BLaER1 treated with 17β-estradiol and CSF1 and Interleukin-3, amounts not matched to agents 10 nM and 100 nM (cell line): ENCODE data around the gene CDC42SE2.
"Not testable (repeated sequence)": the region's sequence is repeated elsewhere in the genome, so short reads cannot be mapped to it uniquely, and the experiment has no call there.

Experiments used
- H3K27ac ChIP-seq, 11 experiments: shearing (Covaris generic); formaldehyde crosslinking; 2 replicates each; pipeline ENCODE4 v1.8.1; 2022
- H3K27me3 ChIP-seq, 11 experiments: shearing (Covaris generic); formaldehyde crosslinking; 2 replicates each; pipeline ENCODE4 v1.8.1; 2022
- H3K36me3 ChIP-seq, 11 experiments: shearing (Covaris generic); formaldehyde crosslinking; 2 replicates each; pipeline ENCODE4 v1.8.1; 2022
- H3K4me1 ChIP-seq, 10 experiments: shearing (Covaris generic); formaldehyde crosslinking; 2 replicates each; pipeline ENCODE4 v1.8.1; 2022
- H3K4me2 ChIP-seq, 11 experiments: shearing (Covaris generic); formaldehyde crosslinking; 2 replicates each; pipeline ENCODE4 v1.8.1; 2022
- H3K4me3 ChIP-seq, 10 experiments: shearing (Covaris generic); formaldehyde crosslinking; 2 replicates each; pipeline ENCODE4 v1.8.1; 2022
- H3K9ac ChIP-seq, 11 experiments: shearing (Covaris generic); formaldehyde crosslinking; 2 replicates each; pipeline ENCODE4 v1.8.1; 2022
- H3K9me3 ChIP-seq, 11 experiments: shearing (Covaris generic); formaldehyde crosslinking; replicated peaks in 1 of 11; 2 replicates each; pipeline ENCODE4 v1.8.1; 2022
- H4K20me1 ChIP-seq, 11 experiments: shearing (Covaris generic); formaldehyde crosslinking; 2 replicates each; pipeline ENCODE4 v1.8.1; 2022
- Cebpa-rat ChIP-seq, 11 experiments: shearing (Covaris generic); IDR thresholded peaks; 2 replicates each; pipeline ENCODE4 v1.8.1; 2022

Gene CDC42SE2

DNA sequence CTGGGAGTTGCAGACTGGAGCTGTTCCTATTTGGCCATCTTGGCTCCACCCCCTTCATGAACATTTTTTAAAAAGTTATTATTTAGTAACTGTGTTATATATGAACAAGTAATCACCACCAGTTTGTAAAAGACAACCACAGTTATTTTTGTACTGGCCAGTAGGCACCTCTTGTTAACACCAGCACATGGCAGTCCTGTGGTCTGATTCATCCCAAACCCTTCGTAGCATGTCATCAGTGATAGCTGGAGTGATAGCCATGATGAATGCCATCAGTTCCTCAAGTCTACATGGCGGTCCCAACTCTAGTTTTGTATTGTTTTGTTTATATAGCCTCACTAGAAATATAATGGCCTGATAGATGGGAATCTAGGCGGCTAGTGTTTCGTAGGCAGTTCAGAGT lies 74.2 kb downstream of the CDC42SE2 start:
- Histone ChIP-seq H3K4me3 (peak overlapping the region in 7 of 10 experiments; percentile 42 to 61 (median 45); a peak in 7 of 20 replicates), H3K4me2 (peak overlapping the region in 8 of 11 experiments; percentile 42 to 87 (median 51); a peak in 10 of 22 replicates), H3K4me1 (peaks cover 0 to 13% (median 7%) of the 10 kb centered on the region in 10 experiments; a peak in 12 of 20 replicates), H3K9ac (no peak overlapping the region), H4K20me1 (peaks cover 0 to 43% (median 0%) of the 10 kb centered on the region in 11 experiments; a peak in 6 of 22 replicates), H3K9me3 (peaks cover 18 to 87% (median 80%) of the 10 kb centered on the region in 11 experiments; a peak in 21 of 22 replicates), H3K36me3 (peaks cover 12 to 65% (median 60%) of the 10 kb centered on the region in 11 experiments), H3K27ac (peak overlapping the region in 1 of 11 experiments; percentile 41; a peak in 3 of 22 replicates), H3K27me3 (no peaks in the 10 kb centered on the region)
- TF ChIP-seq Cebpa-rat (IDR thresholded peaks at IDR 0.05) = no peak

GRCh38 chr5:131344288-131344687 lies 80.4 kb downstream of the CDC42SE2 start:
- Histone ChIP-seq H4K20me1 (peaks cover 0 to 24% (median 0%) of the 10 kb centered on the region in 11 experiments; a peak in 3 of 22 replicates), H3K9me3 (peaks cover 14 to 85% (median 73%) of the 10 kb centered on the region in 11 experiments), H3K36me3 (peaks cover 22 to 65% (median 60%) of the 10 kb centered on the region in 11 experiments)
- not testable (repeated sequence) for H3K27me3 ChIP-seq, H3K4me3 ChIP-seq, H3K9ac ChIP-seq, H3K4me2 ChIP-seq, H3K27ac ChIP-seq, H3K4me1 ChIP-seq

DNA sequence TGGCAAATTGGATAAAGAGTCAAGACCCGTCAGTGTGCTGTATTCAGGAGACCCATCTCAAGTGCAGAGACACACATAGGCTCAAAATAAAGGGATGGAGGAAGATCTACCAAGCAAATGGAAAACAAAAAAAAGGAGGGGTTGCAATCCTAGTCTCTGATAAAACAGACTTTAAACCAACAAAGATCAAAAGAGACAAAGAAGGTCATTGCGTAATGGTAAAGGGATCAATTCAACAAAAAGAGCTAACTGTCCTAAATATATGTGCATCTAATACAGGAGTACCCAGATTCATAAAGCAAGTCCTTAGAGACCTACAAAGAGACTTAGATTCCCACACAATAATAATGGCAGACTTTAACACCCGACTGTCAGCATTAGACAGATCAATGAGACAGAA lies 82.4 kb downstream of the CDC42SE2 start:
- H3K27me3 ChIP-seq, H3K4me1 ChIP-seq, H3K27ac ChIP-seq, H3K9ac ChIP-seq, H3K4me3 ChIP-seq, H3K4me2 ChIP-seq: not testable (repeated sequence)
- peaks cover 0 to 15% (median 0%) of the 10 kb centered on the region in 11 experiments; a peak in 7 of 22 replicates for H4K20me1 ChIP-seq
- peaks cover 14 to 66% (median 54%) of the 10 kb centered on the region in 11 experiments for H3K9me3 ChIP-seq
- H3K36me3 ChIP-seq = peaks cover 25 to 52% (median 45%) of the 10 kb centered on the region in 11 experiments

GRCh38 chr5:131353991-131354390 lies 90.1 kb downstream of the CDC42SE2 start:
- H3K36me3 ChIP-seq = peaks cover 3 to 44% (median 24%) of the 10 kb centered on the region in 11 experiments; a peak in 20 of 22 replicates
- H3K4me1 ChIP-seq = peaks cover 0 to 36% (median 3%) of the 10 kb centered on the region in 10 experiments; a peak in 9 of 20 replicates
- TF ChIP-seq Cebpa-rat (IDR thresholded peaks at IDR 0.05) = peak in 3 of 11 experiments; percentile 14 to 55 (median 19); a peak in 2 of 22 replicates
- H4K20me1 ChIP-seq = peaks cover 15 to 82% (median 45%) of the 10 kb centered on the region in 11 experiments; a peak in 19 of 22 replicates
- H3K4me2 ChIP-seq = no peak overlapping the region
- H3K27ac ChIP-seq = no peak overlapping the region
- H3K9ac ChIP-seq = no peak overlapping the region
- no peaks in the 10 kb centered on the region for H3K27me3 ChIP-seq
- H3K9me3 ChIP-seq = no peaks in the 10 kb centered on the region; a peak in 1 of 22 replicates
- no peak overlapping the region for H3K4me3 ChIP-seq

DNA sequence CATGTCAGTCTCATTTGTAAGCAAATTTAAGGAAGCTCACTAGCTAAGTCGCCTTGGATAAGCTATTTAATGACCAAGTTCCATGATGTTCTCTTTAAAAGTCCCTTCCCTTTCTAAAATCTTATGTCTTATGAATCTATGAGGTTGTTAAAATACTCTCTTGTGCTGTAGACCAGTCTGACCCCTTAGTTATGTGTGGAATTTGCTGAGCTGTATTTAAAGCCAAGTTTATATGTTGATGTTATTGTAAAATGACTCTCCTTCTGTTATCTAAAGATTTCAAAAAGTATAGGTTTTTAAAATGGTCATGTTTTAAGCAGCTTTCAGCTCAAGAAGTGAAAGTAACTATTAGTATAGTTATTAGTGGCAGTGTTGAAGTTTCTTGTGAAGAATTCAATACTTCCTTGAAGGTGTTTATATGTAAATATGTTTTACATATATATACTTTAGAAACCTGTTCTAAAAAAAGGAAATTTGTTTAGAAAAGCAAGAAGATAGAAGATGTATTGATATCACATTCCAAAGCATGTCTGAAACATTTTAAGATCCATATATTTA lies 92.2 kb downstream of the CDC42SE2 start:
- Histone ChIP-seq H3K4me3 (no peak overlapping the region), H3K9ac (no peak overlapping the region), H4K20me1 (peaks cover 15 to 83% (median 42%) of the 10 kb centered on the region in 11 experiments; a peak in 19 of 22 replicates), H3K4me2 (peak overlapping the region in 2 of 11 experiments; percentile 19 to 24; a peak in 1 of 22 replicates), H3K4me1 (peaks cover 0 to 36% (median 3%) of the 10 kb centered on the region in 10 experiments; a peak in 9 of 20 replicates), H3K27ac (no peak overlapping the region), H3K9me3 (no peaks in the 10 kb centered on the region), H3K36me3 (peaks cover 21 to 60% (median 40%) of the 10 kb centered on the region in 11 experiments), H3K27me3 (no peaks in the 10 kb centered on the region)
- TF ChIP-seq Cebpa-rat (IDR thresholded peaks at IDR 0.05) = no peak

- H3K27ac ChIP-seq = no peak overlapping the region
Measured at GRCh38 chr5:131356619-131357018, 92.8 kb downstream of the CDC42SE2 start.

DNA sequence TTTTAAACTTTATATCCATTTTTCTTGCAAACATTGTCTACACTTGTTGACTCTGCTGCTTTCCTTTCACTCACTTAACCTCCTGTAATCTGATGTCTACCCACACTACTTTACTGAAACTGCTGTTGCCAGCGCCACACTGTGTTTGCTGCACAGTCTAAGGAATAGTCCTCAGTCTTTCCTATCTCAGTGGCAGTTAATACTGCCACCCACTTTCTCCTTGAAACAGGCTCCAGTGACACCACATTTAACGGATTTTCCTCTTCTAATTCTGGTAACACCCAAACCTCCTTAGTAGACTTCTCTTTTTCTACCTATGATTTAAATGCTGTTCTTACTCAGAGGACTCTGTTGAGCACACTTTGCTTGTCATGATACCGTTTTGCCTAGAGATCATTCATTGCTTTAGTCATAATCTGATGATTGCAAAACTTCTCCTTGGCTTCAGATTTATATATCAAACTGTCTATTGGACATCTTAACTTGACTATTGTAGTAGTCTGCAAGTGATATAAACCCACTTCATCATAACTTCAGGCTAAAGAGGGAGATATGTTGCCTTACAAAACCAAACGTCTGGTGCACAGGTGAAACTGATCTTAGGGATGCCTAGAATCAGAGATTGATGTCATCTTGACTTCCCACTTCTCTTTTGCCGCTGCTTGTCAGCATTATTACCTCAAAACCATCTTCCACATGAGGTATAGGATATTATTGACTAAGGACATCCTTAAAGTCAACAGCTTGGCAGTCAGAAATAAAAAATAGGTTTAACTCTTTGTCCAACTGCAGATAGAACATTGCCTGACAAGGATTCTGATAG lies 94.1 kb downstream of the CDC42SE2 start:
- no peak overlapping the region for H3K4me3 ChIP-seq
- TF ChIP-seq Cebpa-rat (IDR thresholded peaks at IDR 0.05) = no peak
- H4K20me1 ChIP-seq = peaks cover 23 to 80% (median 55%) of the 10 kb centered on the region in 11 experiments; a peak in 19 of 22 replicates
- peaks cover 38 to 69% (median 51%) of the 10 kb centered on the region in 11 experiments for H3K36me3 ChIP-seq
- H3K4me2 ChIP-seq = peak overlapping the region in 5 of 11 experiments; percentile 12 to 34 (median 30); a peak in 8 of 22 replicates
- H3K9ac ChIP-seq = peak overlapping the region in 1 of 11 experiments; percentile 5; a peak in 1 of 22 replicates
- no peaks in the 10 kb centered on the region for H3K27me3 ChIP-seq
- peak overlapping the region in 3 of 11 experiments; percentile 25 to 46 (median 32); a peak in 4 of 22 replicates for H3K27ac ChIP-seq
- 0 out of 22 replicates have a peak, but pooled peaks cover 0 to 8% (median 0%) of the 10 kb centered on the region in 11 experiments for H3K9me3 ChIP-seq
- peaks cover 0 to 36% (median 3%) of the 10 kb centered on the region in 10 experiments; a peak in 9 of 20 replicates for H3K4me1 ChIP-seq

More at GRCh38 chr5:131356619-131357018, 92.8 kb downstream of the CDC42SE2 start:
- peaks cover 0 to 36% (median 3%) of the 10 kb centered on the region in 10 experiments; a peak in 9 of 20 replicates for H3K4me1 ChIP-seq
- no peak overlapping the region for H3K9ac ChIP-seq
- no peak overlapping the region for H3K4me3 ChIP-seq
- peaks cover 26 to 60% (median 46%) of the 10 kb centered on the region in 11 experiments for H3K36me3 ChIP-seq
- H4K20me1 ChIP-seq = peaks cover 19 to 83% (median 46%) of the 10 kb centered on the region in 11 experiments; a peak in 19 of 22 replicates
- H3K9me3 ChIP-seq = 0 out of 22 replicates have a peak, but pooled peaks cover 0 to 4% (median 0%) of the 10 kb centered on the region in 11 experiments
- no peak for TF ChIP-seq Cebpa-rat (IDR thresholded peaks at IDR 0.05)
- no peaks in the 10 kb centered on the region for H3K27me3 ChIP-seq
- peak overlapping the region in 1 of 11 experiments; percentile 9; a peak in 2 of 22 replicates for H3K4me2 ChIP-seq

DNA sequence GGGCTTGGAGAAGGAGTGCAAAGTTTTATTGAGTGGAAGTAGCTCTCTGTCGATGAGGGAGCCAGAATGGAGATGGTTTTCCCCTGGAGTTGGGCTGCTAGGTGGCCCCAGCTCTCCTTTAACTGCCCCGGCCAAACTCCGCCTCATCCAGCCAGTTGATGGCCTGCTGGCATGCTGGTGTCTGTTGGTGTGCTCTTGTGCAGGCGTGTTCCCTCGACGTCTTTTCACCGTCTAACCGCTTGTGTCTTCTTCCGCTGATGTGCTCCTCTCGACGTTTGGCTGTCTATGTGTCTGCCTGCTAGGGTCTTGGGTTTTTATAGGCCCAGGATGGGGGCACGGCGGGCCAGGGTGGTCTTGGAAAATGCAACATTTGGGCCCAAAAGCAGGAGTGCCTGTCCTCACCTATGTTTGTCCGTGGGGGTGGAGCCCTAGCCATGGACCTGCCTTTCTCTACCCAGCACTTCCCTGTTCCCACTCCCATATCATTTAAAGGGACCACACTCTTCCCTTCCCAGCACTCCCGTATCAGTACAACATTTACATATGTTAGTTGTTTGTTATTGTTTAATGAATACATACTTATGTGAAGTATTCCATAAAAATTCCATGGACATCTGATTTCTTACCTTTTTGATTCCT lies 97.9 kb downstream of the CDC42SE2 start:
- TF ChIP-seq Cebpa-rat (IDR thresholded peaks at IDR 0.05) = no peak
- H4K20me1 ChIP-seq = peaks cover 11 to 73% (median 41%) of the 10 kb centered on the region in 11 experiments; a peak in 16 of 22 replicates
- no peaks in the 10 kb centered on the region for H3K27me3 ChIP-seq
- no peak overlapping the region for H3K9ac ChIP-seq
- H3K36me3 ChIP-seq = peaks cover 61 to 93% (median 83%) of the 10 kb centered on the region in 11 experiments
- H3K4me3 ChIP-seq = no peak overlapping the region
- no peak overlapping the region for H3K27ac ChIP-seq
- H3K4me2 ChIP-seq = no peak overlapping the region
- peaks cover 0 to 16% (median 8%) of the 10 kb centered on the region in 11 experiments; a peak in 9 of 22 replicates for H3K9me3 ChIP-seq
- H3K4me1 ChIP-seq = peaks cover 0 to 31% (median 4%) of the 10 kb centered on the region in 10 experiments; a peak in 9 of 20 replicates
